Epithelial cell of prostate (primary cell): ENCODE measurements around the gene FAM83G.

Experiments
- DNase-seq: peaks from one replicate; pipeline ENCODE4 v3.0.0-alpha.2; 2011; ENCODE audit warnings: low read depth, low spot score
- H3K27ac ChIP-seq: fragments of 450-650 bp; 2 replicates; pipeline ENCODE4 v1.5.1; 2017; ENCODE audit warnings: mild to moderate bottlenecking

The FAM83G gene

GRCh38 chr17:19010729-19011505 is 6.4 kb upstream of the FAM83G start:
- H3K27ac ChIP-seq = peak overlapping the region; percentile 24
- DNase-seq = no peak

GRCh38 chr17:19009970-19010369 is 5.4 kb upstream of the FAM83G start:
- H3K27ac ChIP-seq = no peak overlapping the region
- no peak for DNase-seq

- DNase-seq = no peak
- no peak overlapping the region for H3K27ac ChIP-seq
Observed at GRCh38 chr17:19006698-19007097, 2.1 kb upstream of the FAM83G start.

- H3K27ac ChIP-seq = no peak overlapping the region
Observed at GRCh38 chr17:19005789-19006430, 1.3 kb upstream of the FAM83G start.

GRCh38 chr17:19005137-19005773 is 691 bp upstream of the FAM83G start:
- peak overlapping the region; percentile 94 for H3K27ac ChIP-seq
- DNase-seq = no peak

More at GRCh38 chr17:19005789-19006430, 1.3 kb upstream of the FAM83G start:
- no peak for DNase-seq

- DNase-seq = no peak
- peak overlapping the region; percentile 94 for H3K27ac ChIP-seq
Observed at GRCh38 chr17:19003543-19004420, 782 bp downstream of the FAM83G start.

- no peak for DNase-seq
- H3K27ac ChIP-seq = peak overlapping the region; percentile 94
Observed at GRCh38 chr17:19002805-19003542, 1.6 kb downstream of the FAM83G start.

- no peak for DNase-seq
- peak overlapping the region; percentile 94 for H3K27ac ChIP-seq
Observed at GRCh38 chr17:19001907-19002590, 2.5 kb downstream of the FAM83G start.

- peak overlapping the region; percentile 94 for H3K27ac ChIP-seq
- DNase-seq = no peak
Observed at GRCh38 chr17:19000531-19001325, 3.8 kb downstream of the FAM83G start.

GRCh38 chr17:18999911-19000310 is 4.7 kb downstream of the FAM83G start:
- no peak for DNase-seq
- H3K27ac ChIP-seq = peak overlapping the region; percentile 94

- no peak for DNase-seq
- peak overlapping the region; percentile 94 for H3K27ac ChIP-seq
Observed at GRCh38 chr17:18999394-18999793, 5.2 kb downstream of the FAM83G start.

GRCh38 chr17:18997650-18998196 is 6.8 kb downstream of the FAM83G start:
- H3K27ac ChIP-seq = no peak overlapping the region
- no peak for DNase-seq

- H3K27ac ChIP-seq = no peak overlapping the region
- no peak for DNase-seq
Observed at GRCh38 chr17:18996458-18996857, 8.1 kb downstream of the FAM83G start.

- DNase-seq = no peak
- no peak overlapping the region for H3K27ac ChIP-seq
Observed at GRCh38 chr17:18995220-18995619, 9.3 kb downstream of the FAM83G start.

GRCh38 chr17:18994631-18995030 is 9.9 kb downstream of the FAM83G start:
- no peak overlapping the region for H3K27ac ChIP-seq
- no peak for DNase-seq

GRCh38 chr17:18993905-18994526 is 10.5 kb downstream of the FAM83G start:
- H3K27ac ChIP-seq = no peak overlapping the region
- DNase-seq = no peak

GRCh38 chr17:18992454-18993130 is 12.0 kb downstream of the FAM83G start:
- no peak for DNase-seq
- no peak overlapping the region for H3K27ac ChIP-seq
